HepG2 (cell line): ENCODE results near the gene GAD1. TPM values are rescaled to one million over a fixed set of nuclear protein-coding genes. Genes with fewer than 3 reads are reported as not detected.

ENCODE experiments used
- ATAC-seq: fragments of 200-7000 bp; cut with Tn5 transposase; 3 replicates; pipeline ENCODE4 v1.9.1; 2020; ENCODE audit warnings: mild to moderate bottlenecking, moderate library complexity
- BruUV-seq: library from RNA; stranded (reverse); fragments of 400-500 nt; replicated peaks from 2 replicates; lab custom pipeline; 2021; lab: Mats Ljungman, UMichigan
- CTCF ChIA-PET: fragments of 300-600 bp; formaldehyde crosslinking; extraction: SDS; loops from one replicate; lab custom pipeline; 2021; ENCODE audit warnings: low total read pairs, inconsistent platforms, low intra/inter-chr PET ratio; lab: Yijun Ruan, JAX
- POLR2A ChIA-PET: fragments of 350-600 bp; sonication (Branson Sonifier 250); formaldehyde crosslinking; loops from one replicate; lab custom pipeline; 2020; ENCODE audit warnings: antibody characterized with exemption, inconsistent platforms; lab: Yijun Ruan, JAX
- DNase-seq: peaks from one replicate; pipeline ENCODE4 v3.0.0-alpha.2; 2015; ENCODE audit warnings: low spot score
- FAIRE-seq: peaks from 3 replicates; lab custom pipeline; 2011; peaks lifted over from hg19 to GRCh38; lab: Jason Lieb, UNC
- H2AFZ ChIP-seq: one replicate; pipeline ENCODE4 v1.6.1; 2011; ENCODE audit warnings: low read length, inconsistent platforms
- H3K27ac ChIP-seq: fragments of 300-600 bp; 3 replicates; pipeline ENCODE4 v1.8.0; 2011; ENCODE audit warnings: mixed run types, mild to moderate bottlenecking, mixed read lengths, low read length, inconsistent platforms; ENCODE audit not compliant: insufficient read depth; ENCODE audit errors: extremely low read length
- H3K27me3 ChIP-seq, 2 experiments: fragments of 200-600 bp in 1 of 2; 2 replicates in 1 of 2; 3 replicates in 1 of 2; pipeline versions ENCODE4 v1.6.0 to v1.8.0; 2011; ENCODE audit warnings: low read length in 2 of 2, mild to moderate bottlenecking in 2 of 2, moderate library complexity in 2 of 2, inconsistent platforms in 1 of 2; ENCODE audit not compliant: insufficient read depth in 2 of 2, control insufficient read depth in 1 of 2
- H3K36me3 ChIP-seq, 2 experiments: fragments of 200-600 bp in 1 of 2; replicated peaks in 1 of 2; 2 replicates in 1 of 2; 3 replicates in 1 of 2; pipeline versions ENCODE4 v1.5.1 to v1.8.0; 2011; ENCODE audit warnings: low read length in 2 of 2, inconsistent platforms in 1 of 2; ENCODE audit not compliant: insufficient read depth in 2 of 2, control insufficient read depth in 1 of 2
- H3K4me1 ChIP-seq: 2 replicates; pipeline ENCODE4 v1.5.1; 2012; ENCODE audit warnings: low read length, inconsistent platforms; ENCODE audit not compliant: insufficient read depth
- H3K4me2 ChIP-seq: 2 replicates; pipeline ENCODE4 v1.6.0; 2011; ENCODE audit warnings: low read depth, low read length, inconsistent platforms
- H3K4me3 ChIP-seq, 3 experiments: fragments of 200-600 bp in 1 of 3; sonication (generic), shearing (Covaris generic) in 1 of 3; replicated peaks in 1 of 3; 2 replicates each; pipeline ENCODE4 v1.5.1; 2011 to 2016; ENCODE audit warnings: low read length in 3 of 3, inconsistent platforms in 2 of 3, low read depth in 2 of 3, mild to moderate bottlenecking in 2 of 3, control low read depth in 1 of 3, mixed read lengths in 1 of 3; ENCODE audit not compliant: insufficient read depth in 1 of 3
- H3K79me2 ChIP-seq: one replicate; pipeline ENCODE4 v1.6.1; 2011; ENCODE audit warnings: low read length, inconsistent platforms; ENCODE audit not compliant: insufficient read depth
- H3K9ac ChIP-seq: 2 replicates; pipeline ENCODE4 v1.6.0; 2011; ENCODE audit warnings: mild to moderate bottlenecking, low read depth, low read length, inconsistent platforms; ENCODE audit not compliant: insufficient read depth
- H3K9me3 ChIP-seq: 2 replicates; pipeline ENCODE4 v1.5.1; 2012; ENCODE audit warnings: mild to moderate bottlenecking, low read length
- H4K20me1 ChIP-seq: 2 replicates; pipeline ENCODE4 v1.6.0; 2011; ENCODE audit warnings: inconsistent platforms, mild to moderate bottlenecking, low read length, moderate library complexity; ENCODE audit not compliant: insufficient read depth
- BORCS8-MEF2B ChIP-seq: sonication (generic); formaldehyde crosslinking; IDR thresholded peaks from 2 replicates; pipeline ENCODE4 v1.8.0; 2022; ENCODE audit warnings: mild to moderate bottlenecking, missing genetic modification reagents
- HOXA7 ChIP-seq: sonication (generic); formaldehyde crosslinking; IDR thresholded peaks from 2 replicates; pipeline ENCODE4 v1.8.1; 2022; ENCODE audit warnings: mild to moderate bottlenecking, missing genetic modification reagents, moderate library complexity
- HOXA9 ChIP-seq: sonication (generic); formaldehyde crosslinking; IDR thresholded peaks from 2 replicates; pipeline ENCODE4 v1.8.1; 2022; ENCODE audit warnings: missing genetic modification reagents, mild to moderate bottlenecking, moderate library complexity, borderline replicate concordance
- KAT8 ChIP-seq: IDR thresholded peaks from 2 replicates; pipeline ENCODE4 v1.6.1; 2016; ENCODE audit warnings: missing genetic modification reagents, missing compliant biosample characterization
- KDM5A ChIP-seq: fragments of 200-600 bp; sonication (generic); IDR thresholded peaks from 2 replicates; pipeline ENCODE4 v1.7.0; 2018; ENCODE audit warnings: antibody characterized with exemption, mild to moderate bottlenecking, low read length, borderline replicate concordance
- MEIS1 ChIP-seq: sonication (generic); formaldehyde crosslinking; IDR thresholded peaks from 2 replicates; pipeline ENCODE4 v1.9.0; 2021; ENCODE audit warnings: mild to moderate bottlenecking, missing genetic modification reagents, moderate library complexity, borderline replicate concordance
- NFRKB ChIP-seq: fragments of 450-650 bp; IDR thresholded peaks from 2 replicates; pipeline ENCODE4 v1.6.1; 2017
- NR1H2 ChIP-seq: sonication (generic); formaldehyde crosslinking; IDR thresholded peaks from 2 replicates; pipeline ENCODE4 v1.8.1; 2022; ENCODE audit warnings: low read depth, missing genetic modification reagents, borderline replicate concordance
- RORA ChIP-seq: sonication (generic); formaldehyde crosslinking; IDR thresholded peaks from 2 replicates; pipeline ENCODE4 v1.5.0; 2020; ENCODE audit warnings: mild to moderate bottlenecking, missing genetic modification reagents, moderate library complexity
- SRY ChIP-seq: sonication (generic); formaldehyde crosslinking; IDR thresholded peaks from 2 replicates; pipeline ENCODE4 v1.8.0; 2022; ENCODE audit warnings: mild to moderate bottlenecking, missing genetic modification reagents
- TSC22D2 ChIP-seq: sonication (generic); formaldehyde crosslinking; IDR thresholded peaks from 2 replicates; pipeline ENCODE4 v1.5.1; 2020; ENCODE audit warnings: missing genetic modification reagents, mild to moderate bottlenecking, borderline replicate concordance
- ZBTB7B ChIP-seq: sonication (generic); formaldehyde crosslinking; IDR thresholded peaks from 2 replicates; pipeline ENCODE4 v1.4.0; 2020; ENCODE audit warnings: missing genetic modification reagents
- ZNF224 ChIP-seq: sonication (generic); formaldehyde crosslinking; IDR thresholded peaks from 2 replicates; pipeline ENCODE4 v1.5.0; 2020; ENCODE audit warnings: mild to moderate bottlenecking, missing genetic modification reagents
- ZNF234 ChIP-seq: sonication (generic); formaldehyde crosslinking; conservative IDR thresholded peaks from 2 replicates; pipeline ENCODE4 v1.5.1; 2020; ENCODE audit warnings: mild to moderate bottlenecking, missing genetic modification reagents
- ZNF580 ChIP-seq: IDR thresholded peaks from 2 replicates; pipeline ENCODE4 v1.6.1; 2016; ENCODE audit warnings: low read depth, borderline replicate concordance
- whole genome bisulfite sequencing: methylation state at CpG from one replicate; pipeline ENCODE4 v1.1.6; 2017; ENCODE audit warnings: low lambda C conversion rate; 5-methylcytosine and 5-hydroxymethylcytosine counted together
- in situ Hi-C: cut with HindIII; loops from 2 replicates; pipeline ENCODE4 v1.10.0; 2017; ENCODE audit warnings: low pct_unique_long_range_greater_than_20kb; ENCODE audit not compliant: extremely low pct_ligation_motif_present
- intact Hi-C: fragments of 100-400 bp; cut with micrococcal nuclease; formaldehyde crosslinking; loops from one replicate; pipeline ENCODE4 v1.10.0; 2022; ENCODE audit not compliant: unreplicated experiment
- polyA plus RNA-seq, 8 experiments: library from polyadenylated mRNA; depleted of rRNA in 3 of 8; stranded (reverse) in 7 of 8; unstranded in 1 of 8; fragments of >200 nt; fragmentation: Illumina TruSeq in 4 of 8; extraction: Trizol in 4 of 8; gene quantifications; 2 replicates each; pipeline versions ENCODE4 v1.2.1 to v1.2.3, GENCODE V29; 2011 to 2016; ENCODE audit warnings: low read depth in 4 of 8, missing spikeins in 1 of 8, mixed read lengths in 1 of 8; ENCODE audit not compliant: insufficient read depth in 1 of 8
- total RNA-seq, 5 experiments: library from RNA; depleted of rRNA; stranded (reverse); fragments of >200 nt; fragmentation: Illumina TruSeq; extraction: Trizol; gene quantifications; 2 replicates each; pipeline ENCODE4 v1.2.3, GENCODE V29; 2016; ENCODE audit warnings: low read depth in 1 of 5

The GAD1 gene
- total and polyA plus RNA-seq, 2 of the 13 experiments (the other 11 are each of a cell fraction or from before 2014, with no cell fraction given) = 0.09 to 0.13 TPM

GRCh38 chr2:170842785-170843184 is 26.1 kb downstream of the GAD1 start:
- FAIRE-seq (no peak), ATAC-seq (no peak), DNase-seq (no peak)
- no peak for TF ChIP-seq BORCS8-MEF2B (CRISPR knock-in tag)
- no peak for TF ChIP-seq ZBTB7B (CRISPR knock-in tag)
- no peak for TF ChIP-seq MEIS1 (CRISPR knock-in tag)
- TF ChIP-seq NFRKB = no peak
- TF ChIP-seq ZNF234 = no peak
- no peak for TF ChIP-seq ZNF224 (CRISPR knock-in tag)
- no peak for TF ChIP-seq HOXA7 (CRISPR knock-in tag)
- no peak for TF ChIP-seq SRY (CRISPR knock-in tag)
- no peak for TF ChIP-seq RORA (CRISPR knock-in tag)
- no peak for TF ChIP-seq NR1H2 (CRISPR knock-in tag)
- TF ChIP-seq KAT8 (CRISPR knock-in tag) = no peak
- TF ChIP-seq TSC22D2 (CRISPR knock-in tag) = no peak
- no peak for TF ChIP-seq HOXA9 (CRISPR knock-in tag)
- TF ChIP-seq KDM5A = no peak
- TF ChIP-seq ZNF580 (CRISPR knock-in tag) = no peak
- WGBS = 44% methylated on average over 2 of the region's 2 CpGs
- Histone ChIP-seq H3K27me3 (no peaks in the 10 kb centered on the region), H3K27ac (no peak overlapping the region), H4K20me1 (no peaks in the 10 kb centered on the region), H2AFZ (no peak overlapping the region), H3K4me3 (no peak overlapping the region), H3K79me2 (no peaks in the 10 kb centered on the region), H3K9me3 (no peaks in the 10 kb centered on the region), H3K36me3 (no peaks in the 10 kb centered on the region), H3K4me1 (no peaks in the 10 kb centered on the region), H3K9ac (no peak overlapping the region), H3K4me2 (no peak overlapping the region)
- in situ Hi-C loops = no loop called here
- POLR2A ChIA-PET = no interaction called here
- CTCF ChIA-PET = no interaction called here
- intact Hi-C loops = no loop called here
- BruUV-seq = no TSS peak
